Mesenchymal stem cell (in vitro differentiated cells and primary cell): Measurements from ENCODE around the gene ACTR2.

Experiments used
- DNase-seq: peaks from one replicate; pipeline ENCODE4 v3.0.0-alpha.2; 2013
- H2AFZ ChIP-seq: one replicate; pipeline ENCODE4 v1.6.1; 2013; ENCODE audit warnings: low read depth, mild to moderate bottlenecking, control low read depth, inconsistent platforms, low read length, moderate library complexity
- H2AK5ac ChIP-seq: 2 replicates; pipeline ENCODE4 v1.6.1; 2013; ENCODE audit warnings: low read length, moderate library complexity, mild to moderate bottlenecking, inconsistent platforms; ENCODE audit not compliant: severe bottlenecking
- H2BK120ac ChIP-seq: one replicate; pipeline ENCODE4 v1.6.1; 2013; ENCODE audit warnings: low read depth, mild to moderate bottlenecking, inconsistent platforms, low read length, moderate library complexity
- H2BK12ac ChIP-seq, 2 experiments: one replicate each; pipeline ENCODE4 v1.6.1; 2013; ENCODE audit warnings: inconsistent platforms in 2 of 2, low read length in 2 of 2, mild to moderate bottlenecking in 2 of 2, moderate library complexity in 2 of 2, control low read depth in 1 of 2
- H2BK15ac ChIP-seq: one replicate; pipeline ENCODE4 v1.6.1; 2013; ENCODE audit warnings: mild to moderate bottlenecking, low read depth, inconsistent platforms; ENCODE audit not compliant: poor library complexity, severe bottlenecking
- H2BK5ac ChIP-seq: 2 replicates; pipeline ENCODE4 v1.6.1; 2013; ENCODE audit warnings: low read depth, mild to moderate bottlenecking, low read length, control low read depth, inconsistent platforms; ENCODE audit not compliant: poor library complexity, severe bottlenecking
- H3K14ac ChIP-seq, 2 experiments: one replicate each; pipeline ENCODE4 v1.6.1; 2013; ENCODE audit warnings: inconsistent platforms in 2 of 2, low read length in 2 of 2, control low read depth in 1 of 2, mild to moderate bottlenecking in 1 of 2, moderate library complexity in 1 of 2
- H3K18ac ChIP-seq, 2 experiments: one replicate each; pipeline ENCODE4 v1.6.1; 2013; ENCODE audit warnings: inconsistent platforms in 2 of 2, low read length in 2 of 2, control low read depth in 1 of 2, low read depth in 1 of 2, mild to moderate bottlenecking in 1 of 2
- H3K23ac ChIP-seq, 2 experiments: one replicate each; pipeline ENCODE4 v1.6.1; 2013; ENCODE audit warnings: inconsistent platforms in 2 of 2, low read length in 2 of 2, mild to moderate bottlenecking in 2 of 2, moderate library complexity in 2 of 2, control low read depth in 1 of 2
- H3K27ac ChIP-seq: 2 replicates; pipeline ENCODE4 v1.5.1; 2013; ENCODE audit warnings: mild to moderate bottlenecking, moderate library complexity, low read length, control low read depth, inconsistent platforms; ENCODE audit not compliant: poor library complexity, severe bottlenecking
- H3K27me3 ChIP-seq, 2 experiments: 2 replicates each; pipeline versions ENCODE4 v1.6.1 to v1.7.0; 2013; ENCODE audit warnings: low read length in 2 of 2, mild to moderate bottlenecking in 2 of 2, moderate library complexity in 2 of 2, control low read depth in 1 of 2, inconsistent platforms in 1 of 2; ENCODE audit not compliant: control insufficient read depth in 1 of 2, insufficient read depth in 1 of 2
- H3K36me3 ChIP-seq, 2 experiments: 2 replicates each; pipeline versions ENCODE4 v1.6.1 to v1.7.0; 2013; ENCODE audit warnings: low read length in 2 of 2, control low read depth in 1 of 2, inconsistent platforms in 1 of 2, low read depth in 1 of 2, mild to moderate bottlenecking in 1 of 2; ENCODE audit not compliant: insufficient read depth in 2 of 2, control insufficient read depth in 1 of 2
- H3K4ac ChIP-seq, 2 experiments: one replicate each; pipeline ENCODE4 v1.6.1; 2013; ENCODE audit warnings: inconsistent platforms in 2 of 2, low read length in 2 of 2, mild to moderate bottlenecking in 2 of 2, moderate library complexity in 2 of 2, control low read depth in 1 of 2, low read depth in 1 of 2
- H3K4me1 ChIP-seq: 2 replicates; pipeline ENCODE4 v1.6.1; 2013; ENCODE audit warnings: low read depth, low read length, control low read depth; ENCODE audit not compliant: control insufficient read depth, insufficient read depth
- H3K4me2 ChIP-seq: 2 replicates; pipeline ENCODE4 v1.6.1; 2013; ENCODE audit warnings: low read length, mild to moderate bottlenecking, inconsistent platforms; ENCODE audit not compliant: poor library complexity, severe bottlenecking
- H3K4me3 ChIP-seq, 2 experiments: 2 replicates each; pipeline versions ENCODE4 v1.5.1 to v1.7.0; 2013; ENCODE audit warnings: low read length in 2 of 2, mild to moderate bottlenecking in 2 of 2, control low read depth in 1 of 2, low read depth in 1 of 2; ENCODE audit not compliant: insufficient read depth in 1 of 2
- H3K79me1 ChIP-seq: replicated peaks from 2 replicates; pipeline ENCODE4 v1.6.1; 2013; ENCODE audit warnings: mild to moderate bottlenecking, control low read depth, low read length, inconsistent platforms; ENCODE audit not compliant: poor library complexity, severe bottlenecking
- H3K9ac ChIP-seq: 2 replicates; pipeline ENCODE4 v1.7.0; 2013; ENCODE audit warnings: mild to moderate bottlenecking, low read length, moderate library complexity
- H3K9me3 ChIP-seq: 2 replicates; pipeline ENCODE4 v1.7.0; 2013; ENCODE audit warnings: mild to moderate bottlenecking, low read length; ENCODE audit not compliant: control insufficient read depth
- H4K8ac ChIP-seq: one replicate; pipeline ENCODE4 v1.6.1; 2013; ENCODE audit warnings: inconsistent platforms, mild to moderate bottlenecking, low read length, moderate library complexity
- H4K91ac ChIP-seq: one replicate; pipeline ENCODE4 v1.6.1; 2013; ENCODE audit warnings: mild to moderate bottlenecking, low read length, inconsistent platforms
- WGBS: methylation state at CpG from one replicate; pipeline ENCODE4 v1.1.7; 2013; ENCODE audit warnings: mixed read lengths; 5-methylcytosine and 5-hydroxymethylcytosine counted together

The ACTR2 gene

DNA sequence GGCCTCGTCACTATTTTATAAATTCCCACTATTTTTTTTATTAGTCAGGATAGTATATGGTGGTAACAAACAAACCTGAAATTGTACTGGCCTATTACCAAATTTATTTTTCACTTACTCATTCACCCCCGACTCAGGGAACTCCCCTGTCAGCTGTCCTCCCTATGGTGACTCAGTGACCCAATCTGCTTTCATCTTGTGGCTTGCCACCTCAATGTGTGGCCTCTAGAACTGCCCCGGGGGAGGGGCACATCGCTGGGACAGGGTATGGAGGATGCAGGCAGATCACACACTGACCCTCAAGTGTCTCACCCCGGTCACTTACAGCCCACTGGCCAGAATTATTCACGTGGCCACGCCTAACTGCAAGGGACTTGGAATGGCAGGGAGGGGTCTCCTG is 71.6 kb downstream of the ACTR2 start:
- peak overlapping the region; percentile 0 to 84 for H2BK12ac ChIP-seq
- peak overlapping the region in 1 of 2 experiments; percentile 78 for H3K23ac ChIP-seq
- peaks cover 18% of the 10 kb centered on the region for H3K4me1 ChIP-seq
- H4K91ac ChIP-seq: peak overlapping the region; percentile 9
- H3K4me3 ChIP-seq: peak overlapping the region in 1 of 2 experiments; percentile 49
- peak overlapping the region; percentile 83 for H3K9ac ChIP-seq
- H4K8ac ChIP-seq: peak overlapping the region; percentile 2
- H3K36me3 ChIP-seq: no peaks in the 10 kb centered on the region
- peaks cover 1% of the 10 kb centered on the region for H3K79me1 ChIP-seq
- no peak overlapping the region for H2BK120ac ChIP-seq
- H2BK15ac ChIP-seq: no peak overlapping the region
- H2AK5ac ChIP-seq: peak overlapping the region; percentile 5
- 69% methylated on average over 6 of the region's 7 CpGs for WGBS
- H3K14ac ChIP-seq: no peak overlapping the region
- no peak overlapping the region for H3K4ac ChIP-seq
- H3K9me3 ChIP-seq: no peaks in the 10 kb centered on the region
- H3K27me3 ChIP-seq: no peaks in the 10 kb centered on the region
- H2BK5ac ChIP-seq: no peak overlapping the region
- H3K27ac ChIP-seq: no peak overlapping the region
- no peak overlapping the region for H2AFZ ChIP-seq
- peak overlapping the region; percentile 61 to 89 for H3K18ac ChIP-seq
- H3K4me2 ChIP-seq: no peak overlapping the region
- peak; percentile 57 for DNase-seq

DNA sequence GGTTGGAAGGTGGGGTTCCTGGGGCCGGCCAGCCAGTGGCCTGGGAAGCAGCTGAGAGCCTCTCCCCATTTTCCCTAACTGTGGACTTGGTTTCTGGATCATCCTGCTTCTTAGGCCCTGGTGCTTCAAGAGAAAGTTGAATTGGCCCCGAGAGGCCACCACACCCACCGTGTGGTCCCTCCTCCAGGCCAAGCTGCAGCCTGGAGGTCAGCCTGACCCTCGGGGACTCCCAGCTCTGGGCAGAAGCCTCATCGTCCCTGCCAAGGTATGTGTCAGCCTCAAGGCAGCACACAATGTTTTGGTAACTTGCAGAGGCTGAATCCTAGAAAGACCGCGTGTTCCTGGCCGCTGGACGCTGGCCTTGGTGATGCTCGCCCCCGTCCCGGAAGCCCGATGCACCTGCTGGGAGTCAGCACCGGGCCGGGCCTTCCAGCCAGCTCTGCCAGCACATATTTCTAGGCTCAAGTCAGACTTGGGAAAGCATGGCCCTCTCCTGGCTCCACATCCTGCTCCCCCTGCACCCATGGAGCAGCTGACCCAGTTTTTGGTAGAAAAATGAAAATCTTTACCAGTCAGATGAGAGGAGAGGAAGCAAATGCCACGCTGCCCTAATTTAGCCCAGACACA is 72.6 kb downstream of the ACTR2 start:
- peaks cover 18% of the 10 kb centered on the region for H3K4me1 ChIP-seq
- H4K91ac ChIP-seq: peak overlapping the region; percentile 45

DNA sequence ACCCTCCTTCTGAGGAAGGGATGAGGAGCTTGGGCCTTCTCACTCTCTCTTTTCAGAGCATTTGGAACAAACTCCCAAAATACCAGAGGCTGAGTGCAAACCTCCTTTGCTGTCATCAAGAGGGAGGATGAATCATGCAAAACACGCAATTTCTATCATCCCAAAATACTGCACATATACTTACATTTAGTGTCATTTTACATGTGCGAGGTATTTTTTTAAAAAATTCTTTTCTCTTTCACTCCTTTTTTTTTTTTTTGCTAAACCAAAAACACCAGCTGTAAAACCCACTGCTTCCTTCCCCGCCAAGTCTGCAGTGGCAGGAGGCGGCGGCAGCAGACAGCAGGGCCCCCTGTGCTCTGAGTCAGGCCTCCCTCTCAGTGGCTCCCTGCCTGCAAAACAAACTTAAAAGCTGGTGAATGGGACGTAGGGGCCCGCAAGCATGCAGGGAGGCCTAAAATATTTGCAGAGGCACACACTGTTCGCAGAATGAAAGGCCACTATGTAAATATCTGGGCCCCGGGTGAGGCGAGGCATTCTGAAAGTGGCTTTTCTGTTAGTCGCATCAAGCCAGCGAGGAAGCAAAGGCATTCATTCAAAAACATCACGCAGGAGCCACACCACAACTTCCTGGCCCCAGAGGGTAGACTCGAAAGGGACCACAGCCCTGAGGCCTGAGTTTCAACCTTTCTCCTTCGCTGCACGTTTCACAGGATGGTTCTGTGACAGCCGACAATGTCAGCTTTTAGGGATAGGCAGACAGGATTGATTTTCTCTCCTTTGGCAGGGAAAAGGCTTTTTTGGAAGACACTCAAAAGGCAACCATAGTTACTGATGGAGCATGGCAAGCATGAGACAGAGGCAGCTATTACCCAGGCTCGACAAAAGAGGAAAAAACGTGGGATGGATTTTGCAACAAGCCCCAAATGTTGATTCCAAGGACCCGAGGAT is 73.4 kb downstream of the ACTR2 start:
- Histone ChIP-seq H3K4me2 (peak overlapping the region; percentile 51), H4K8ac (peak overlapping the region; percentile 41), H3K9me3 (no peaks in the 10 kb centered on the region), H4K91ac (peak overlapping the region; percentile 6), H3K4ac (peak overlapping the region; percentile 59 to 81), H2BK12ac (peak overlapping the region; percentile 12 to 16), H3K14ac (no peak overlapping the region), H3K18ac (peak overlapping the region; percentile 68 to 92), H3K27me3 (no peaks in the 10 kb centered on the region), H2BK15ac (no peak overlapping the region), H3K23ac (no peak overlapping the region), H3K79me1 (peaks cover 1% of the 10 kb centered on the region), H3K9ac (peak overlapping the region; percentile 83), H3K36me3 (peaks cover 0 to 3% of the 10 kb centered on the region in 2 experiments), H2AFZ (no peak overlapping the region), H3K27ac (peak overlapping the region; percentile 79), H2BK120ac (peak overlapping the region; percentile 74), H3K4me3 (peak overlapping the region in 1 of 2 experiments; percentile 52), H2BK5ac (no peak overlapping the region), H3K4me1 (peaks cover 18% of the 10 kb centered on the region), H2AK5ac (no peak overlapping the region)
- WGBS: 25% methylated on average over 19 of the region's 20 CpGs
- DNase-seq: peak; percentile 86

More for the DNA sequence above, 72.6 kb downstream of the ACTR2 start:
- H3K4me3 ChIP-seq: peak overlapping the region in 1 of 2 experiments; percentile 52
- H3K23ac ChIP-seq: peak overlapping the region in 1 of 2 experiments; percentile 91
- H3K79me1 ChIP-seq: peaks cover 1% of the 10 kb centered on the region
- H2BK15ac ChIP-seq: no peak overlapping the region
- H4K8ac ChIP-seq: peak overlapping the region; percentile 33
- H3K27ac ChIP-seq: peak overlapping the region; percentile 79
- H3K4ac ChIP-seq: peak overlapping the region in 1 of 2 experiments; percentile 81
- peak overlapping the region in 1 of 2 experiments; percentile 53 for H3K14ac ChIP-seq
- no peaks in the 10 kb centered on the region for H3K27me3 ChIP-seq
- H2BK12ac ChIP-seq: peak overlapping the region; percentile 7 to 94
- H2AK5ac ChIP-seq: peak overlapping the region; percentile 19
- DNase-seq: peak; percentile 42
- H3K9me3 ChIP-seq: no peaks in the 10 kb centered on the region
- H2BK5ac ChIP-seq: no peak overlapping the region
- 64% methylated on average over 16 of the region's 16 CpGs for WGBS
- H2BK120ac ChIP-seq: peak overlapping the region; percentile 2
- peak overlapping the region; percentile 35 for H3K4me2 ChIP-seq
- peak overlapping the region; percentile 83 for H3K9ac ChIP-seq
- H2AFZ ChIP-seq: no peak overlapping the region
- H3K18ac ChIP-seq: peak overlapping the region; percentile 65 to 92
- H3K36me3 ChIP-seq: no peaks in the 10 kb centered on the region

DNA sequence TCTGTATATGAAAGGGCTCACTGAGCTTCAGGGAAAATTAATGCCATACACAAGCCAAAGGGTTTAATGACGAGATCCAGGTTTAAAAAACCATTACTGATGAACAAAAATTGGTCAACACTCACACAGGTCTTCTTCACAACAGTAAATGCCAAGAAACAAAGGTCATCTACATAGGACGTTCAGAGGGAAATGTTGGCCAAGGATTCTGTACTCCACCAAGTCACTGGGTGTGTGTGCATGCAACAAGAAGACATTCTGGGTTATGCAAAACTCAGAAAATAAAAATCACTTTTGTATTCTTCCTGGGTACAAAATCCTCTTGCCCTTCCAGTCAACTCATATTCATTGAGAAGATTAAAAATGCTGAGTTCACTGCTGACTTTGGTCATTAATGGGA is 78.3 kb downstream of the ACTR2 start:
- Histone ChIP-seq H3K79me1 (peaks cover 17% of the 10 kb centered on the region), H2BK15ac (no peak overlapping the region), H2BK5ac (no peak overlapping the region), H3K36me3 (peaks cover 16 to 31% of the 10 kb centered on the region in 2 experiments), H3K27me3 (no peaks in the 10 kb centered on the region), H3K18ac (no peak overlapping the region), H4K91ac (no peak overlapping the region), H2AK5ac (no peak overlapping the region), H2BK12ac (no peak overlapping the region), H3K4me1 (peaks cover 7% of the 10 kb centered on the region), H3K4me2 (no peak overlapping the region), H3K4ac (no peak overlapping the region), H4K8ac (no peak overlapping the region), H3K4me3 (no peak overlapping the region), H3K9ac (no peak overlapping the region), H3K14ac (no peak overlapping the region), H2BK120ac (no peak overlapping the region), H3K27ac (no peak overlapping the region), H3K23ac (no peak overlapping the region), H2AFZ (no peak overlapping the region), H3K9me3 (no peaks in the 10 kb centered on the region)
- WGBS: 100% methylated on average over 1 of the region's 2 CpGs
- no peak for DNase-seq
